ENCODE measurements around the gene C2orf15. TPM values are rescaled to one million over a fixed set of nuclear protein-coding genes. Genes with fewer than 3 reads are reported as not detected.

Gene C2orf15
- total and polyA plus RNA-seq, 9 of the 15 experiments (the other 6 are each of a cell fraction or from before 2014, with no cell fraction given) = 0.04 to 0.27 (median 0.15) TPM; not detected in 1

GRCh38 chr2:99169534-99169933 is 28.0 kb downstream of the C2orf15 start:
- Histone ChIP-seq H3K36me3 (ENCODE audit: control insufficient read depth, insufficient read depth, low read length) (peaks cover 54% of the 10 kb centered on the region), H3K4me1 (replicated peaks in 1 of 2; ENCODE audit: control insufficient read depth in 2 of 2, insufficient read depth in 2 of 2, low read length in 2 of 2) (no peaks in the 10 kb centered on the region), H3K4me2 (ENCODE audit: insufficient read depth, low read length) (no peak overlapping the region), H3K9ac (ENCODE audit: insufficient read depth in 1 of 2, low read depth in 2 of 2, low read length in 2 of 2) (no peak overlapping the region), H3K9me1 (ENCODE audit: control insufficient read depth, insufficient read depth, low read length) (no peaks in the 10 kb centered on the region), H2AFZ (ENCODE audit: low read depth, low read length) (no peak overlapping the region), H3K27me3 (ENCODE audit: control insufficient read depth in 2 of 2, insufficient read depth in 2 of 2, low read length in 2 of 2) (no peaks in the 10 kb centered on the region), H3K4me3 (no peak overlapping the region), H4K20me1 (replicated peaks; ENCODE audit: control insufficient read depth, insufficient read depth, low read length) (no peaks in the 10 kb centered on the region), H3K79me2 (ENCODE audit: control insufficient read depth, insufficient read depth, low read length) (no peaks in the 10 kb centered on the region), H3K9me3 (replicated peaks; ENCODE audit: control insufficient read depth, insufficient read depth, low read depth, low read length) (no peaks in the 10 kb centered on the region), H3K27ac (ENCODE audit: extremely low read depth, low read depth, low read length) (no peak overlapping the region)
- FAIRE-seq = no peak
- ChIA-PET CTCF (ENCODE audit: low intra/inter-chr PET ratio) (no interaction called here), POLR2A (interaction anchor here (1.5 kb wide), 1 partner anchor 12 kb away, joined by 5 read pairs; no protein-coding TSS in a partner anchor)
- no peak for DNase-seq (ENCODE audit: extremely low read depth in 1 of 4, low spot score in 3 of 4)
- in situ Hi-C loops (cut with MboI) (no loop called here), intact Hi-C loops (cut with micrococcal nuclease) (no loop called here)
- WGBS (ENCODE audit: insufficient coverage, low coverage, missing lambda C conversion rate) = 29% methylated on average over 1 of the region's 1 CpG
- no TSS peak for BruUV-seq (replicated peaks)
- no peak for TF ChIP-seq NR2F6 (CRISPR knock-in tag; IDR thresholded peaks at IDR 0.05)
- no peak for TF ChIP-seq ZNF695 (CRISPR knock-in tag; IDR thresholded peaks at IDR 0.05)
- TF ChIP-seq SP2 (IDR thresholded peaks at IDR 0.05; ENCODE audit: extremely low read depth, low read depth, low read length, poor library complexity, severe bottlenecking) = no peak
- no peak for TF ChIP-seq RCOR1 (IDR thresholded peaks at IDR 0.05; ENCODE audit: borderline replicate concordance in 1 of 2, low read depth in 2 of 2, low read length in 2 of 2)
- no peak for TF ChIP-seq DDX20 (tag; IDR thresholded peaks at IDR 0.05; ENCODE audit: low read depth)
- TF ChIP-seq TAF15 (IDR thresholded peaks at IDR 0.05; ENCODE audit: low read depth, low read length) = no peak
- no peak for TF ChIP-seq FOSL1 (tag; conservative IDR thresholded peaks at IDR 0.05)
- TF ChIP-seq KDM1A (IDR thresholded peaks at IDR 0.05) = no peak
- no peak for TF ChIP-seq SUPT5H (IDR thresholded peaks at IDR 0.05)
- no peak for ATAC-seq
